Measurements from ENCODE around the gene RB1.

GRCh38 chr13:48486362-48486761 is 182.8 kb downstream of the RB1 start:
- no peak for TF ChIP-seq GATA2 (IDR thresholded peaks at IDR 0.05; ENCODE audit: low read depth, low read length)
- no peak for TF ChIP-seq GATA3 (IDR thresholded peaks at IDR 0.05; ENCODE audit: low read depth, low read length)
